ENCODE results near the gene CBX7.

The CBX7 gene

GRCh38 chr22:39091126-39092081, 61.1 kb downstream of the CBX7 start:
- no peak for DNase-seq (ENCODE audit: low read depth, low spot score)

- DNase-seq (ENCODE audit: low read depth, low spot score) = no peak
These were observed 61.9 kb downstream of the CBX7 start for GRCh38 chr22:39090426-39091064.

GRCh38 chr22:39089928-39090327, 62.6 kb downstream of the CBX7 start:
- DNase-seq (ENCODE audit: low read depth, low spot score) = no peak

GRCh38 chr22:39088685-39089032, 63.8 kb downstream of the CBX7 start:
- no peak for DNase-seq (ENCODE audit: low read depth, low spot score)

- DNase-seq (ENCODE audit: low read depth, low spot score) = no peak
These were observed 64.4 kb downstream of the CBX7 start for GRCh38 chr22:39087881-39088684.

DNA sequence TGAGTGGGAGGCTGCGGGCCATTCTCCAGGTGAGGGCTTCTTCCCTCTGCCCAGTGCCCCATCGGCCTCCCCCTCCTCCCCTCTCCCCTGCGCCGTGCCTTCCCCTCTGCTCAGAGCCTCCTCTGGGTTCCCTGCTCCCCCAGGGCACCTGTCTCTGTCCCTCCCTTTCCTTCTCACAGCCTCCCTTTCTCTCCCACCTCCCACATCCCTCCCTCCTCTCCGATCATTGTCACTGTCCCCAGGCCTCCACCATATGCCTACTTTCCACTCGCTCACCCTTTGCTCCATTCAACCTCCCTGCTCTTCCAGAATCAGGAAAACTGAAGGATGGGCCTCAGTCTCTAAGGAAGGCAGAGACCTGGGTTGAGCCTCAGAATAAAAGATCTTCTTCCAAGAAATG, 65.4 kb downstream of the CBX7 start:
- DNase-seq (ENCODE audit: low read depth, low spot score) = no peak

GRCh38 chr22:39084666-39085065, 67.8 kb downstream of the CBX7 start:
- DNase-seq (ENCODE audit: low read depth, low spot score) = no peak

GRCh38 chr22:39083212-39084165, 69.0 kb downstream of the CBX7 start:
- no peak for DNase-seq (ENCODE audit: low read depth, low spot score)

DNA sequence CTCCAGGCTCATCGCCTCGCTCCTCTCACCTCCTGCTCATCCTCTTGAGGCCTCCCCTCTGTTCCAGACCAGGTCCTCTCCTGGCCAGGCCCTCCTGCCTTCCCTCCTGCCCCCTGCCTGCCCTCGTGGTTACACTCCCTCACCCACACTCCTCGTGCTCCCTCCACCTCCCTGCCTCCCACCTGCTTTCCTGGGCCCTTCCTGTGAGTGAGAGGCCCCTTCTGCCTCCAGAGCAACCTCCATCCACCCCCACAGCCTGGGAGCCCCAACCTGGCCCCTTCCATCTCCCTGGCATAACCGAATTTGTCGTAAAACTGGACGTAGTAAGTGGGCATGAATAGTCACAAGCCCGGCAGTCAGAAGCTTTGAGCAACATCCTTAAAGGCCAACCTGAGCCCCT, 70.9 kb downstream of the CBX7 start:
- DNase-seq (ENCODE audit: low read depth, low spot score) = no peak

DNA sequence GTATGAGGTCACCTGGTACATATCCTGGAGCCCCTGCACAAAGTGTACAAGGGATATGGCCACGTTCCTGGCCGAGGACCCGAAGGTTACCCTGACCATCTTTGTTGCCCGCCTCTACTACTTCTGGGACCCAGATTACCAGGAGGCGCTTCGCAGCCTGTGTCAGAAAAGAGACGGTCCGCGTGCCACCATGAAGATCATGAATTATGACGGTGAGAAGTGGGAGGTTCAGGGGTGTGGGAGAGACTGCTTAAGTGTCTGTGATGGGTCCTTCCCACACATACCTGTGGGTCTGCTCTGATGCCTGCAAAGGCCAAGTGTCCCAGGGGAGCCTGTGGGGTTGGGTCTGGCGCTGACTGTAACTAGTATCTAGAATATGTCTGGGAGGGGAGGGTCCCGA, 71.5 kb downstream of the CBX7 start:
- no peak for DNase-seq (ENCODE audit: low read depth, low spot score)

Measured in brain pericyte (primary cell).